Activated T-helper 2 cell treated with anti-CD3 and anti-CD28 coated beads, Interferon-gamma antibody, Interleukin-2, Interleukin-4, amounts not matched to agents 10 μg/mL and 5 μg/mL and 100 μg/mL, durations not matched to agents 14 hours and 24 hours and 36 hours (primary cell): Measurements from ENCODE around the gene YDJC. TPM values are rescaled to one million over a fixed set of nuclear protein-coding genes. Genes with fewer than 3 reads are reported as not detected.
"Not testable (repeated sequence)": the region's sequence is repeated elsewhere in the genome, so short reads cannot be mapped to it uniquely, and the experiment has no call there.

ENCODE experiments used
- DNase-seq: peaks from one replicate; pipeline ENCODE4 v3.0.0; 2021; ENCODE audit warnings: low spot score
- H3K27ac Mint-ChIP-seq: one replicate; pipeline ENCODE4 v1.8.0; 2021; ENCODE audit warnings: mixed read lengths
- H3K27me3 Mint-ChIP-seq: one replicate; pipeline ENCODE4 v1.8.0; 2021; ENCODE audit warnings: low read depth, mixed read lengths
- H3K36me3 Mint-ChIP-seq: one replicate; pipeline ENCODE4 v1.8.0; 2021; ENCODE audit warnings: low read depth, mixed read lengths
- H3K4me1 Mint-ChIP-seq: one replicate; pipeline ENCODE4 v1.8.0; 2021; ENCODE audit warnings: low read depth, mixed read lengths
- H3K4me3 Mint-ChIP-seq: one replicate; pipeline ENCODE4 v1.8.0; 2021; ENCODE audit warnings: low read depth, mild to moderate bottlenecking, moderate library complexity, mixed read lengths
- H3K9me3 Mint-ChIP-seq: one replicate; pipeline ENCODE4 v1.8.0; 2021; ENCODE audit warnings: mixed read lengths
- intact Hi-C: fragments of 100-400 bp; cut with micrococcal nuclease; formaldehyde crosslinking; loops from one replicate; pipeline ENCODE4 v1.15.1; 2023
- total RNA-seq: library from RNA; stranded (reverse); gene quantifications from 2 replicates; pipeline ENCODE4 v1.2.3, GENCODE V29; 2022

YDJC gene
- total RNA-seq, 1 donor from 2014 or later: 44.3 TPM

GRCh38 chr22:21645513-21645912 lies 15.7 kb upstream of the YDJC start:
- DNase-seq, intact Hi-C loops, H3K27ac Mint-ChIP-seq, H3K4me3 Mint-ChIP-seq, H3K27me3 Mint-ChIP-seq, H3K9me3 Mint-ChIP-seq: not testable (repeated sequence)
- Mint-ChIP-seq H3K4me1 (peaks cover 29% of the 10 kb centered on the region), H3K36me3 (peaks cover 42% of the 10 kb centered on the region)

GRCh38 chr22:21643533-21644357 lies 13.9 kb upstream of the YDJC start:
- H3K36me3 Mint-ChIP-seq: peaks cover 30% of the 10 kb centered on the region
- intact Hi-C loops: loop anchor here (2.0 kb wide), 1 partner anchor 73 kb away; no protein-coding TSS in a partner anchor
- no peak for DNase-seq
- peaks cover 1% of the 10 kb centered on the region for H3K27me3 Mint-ChIP-seq
- peaks cover 24% of the 10 kb centered on the region for H3K4me1 Mint-ChIP-seq
- H3K9me3 Mint-ChIP-seq: no peaks in the 10 kb centered on the region
- peak overlapping the region; percentile 85 for H3K4me3 Mint-ChIP-seq
- H3K27ac Mint-ChIP-seq: peak overlapping the region; percentile 68

- intact Hi-C loops: loop anchor here (1.0 to 2.0 kb wide), 4 partner anchors 9 to 72 kb away; partner anchors contain the start of gene YDJC
These were observed 13.0 kb upstream of the YDJC start for GRCh38 chr22:21642584-21643448.

GRCh38 chr22:21641789-21642583 lies 12.2 kb upstream of the YDJC start, which contains the start of gene SDF2L1:
Gene SDF2L1, plus strand, starts transcription at chr22:21642302. Its CDS starts 35 bp downstream, at chr22:21642337.
- DNase-seq: peak; percentile 98
- no peaks in the 10 kb centered on the region for H3K9me3 Mint-ChIP-seq
- peaks cover 1% of the 10 kb centered on the region for H3K27me3 Mint-ChIP-seq
- peaks cover 24% of the 10 kb centered on the region for H3K4me1 Mint-ChIP-seq
- peaks cover 28% of the 10 kb centered on the region for H3K36me3 Mint-ChIP-seq
- intact Hi-C loops: loop anchor here (1.0 to 2.0 kb wide), 4 partner anchors 10 to 71 kb away; partner anchors contain the start of gene YDJC
- H3K27ac Mint-ChIP-seq: peak within 1 kb of the TSS; percentile 90
- peak within 1 kb of the TSS; percentile 85 for H3K4me3 Mint-ChIP-seq

More at GRCh38 chr22:21642584-21643448, 13.0 kb upstream of the YDJC start:
- Mint-ChIP-seq H3K36me3 (peaks cover 28% of the 10 kb centered on the region), H3K27me3 (peaks cover 1% of the 10 kb centered on the region), H3K27ac (peak overlapping the region; percentile 90), H3K9me3 (no peaks in the 10 kb centered on the region), H3K4me1 (peaks cover 24% of the 10 kb centered on the region), H3K4me3 (peak overlapping the region; percentile 85)
- DNase-seq: peak; percentile 48

GRCh38 chr22:21641417-21641788 lies 11.6 kb upstream of the YDJC start:
- peak overlapping the region; percentile 85 for H3K4me3 Mint-ChIP-seq
- peaks cover 23% of the 10 kb centered on the region for H3K36me3 Mint-ChIP-seq
- peaks cover 20% of the 10 kb centered on the region for H3K4me1 Mint-ChIP-seq
- H3K27me3 Mint-ChIP-seq: peaks cover 1% of the 10 kb centered on the region
- H3K9me3 Mint-ChIP-seq: no peaks in the 10 kb centered on the region
- intact Hi-C loops: no loop called here
- no peak for DNase-seq
- H3K27ac Mint-ChIP-seq: peak overlapping the region; percentile 90

- Mint-ChIP-seq H3K4me3 (peak overlapping the region; percentile 85), H3K27ac (peak overlapping the region; percentile 11), H3K4me1 (peaks cover 19% of the 10 kb centered on the region), H3K27me3 (peaks cover 1% of the 10 kb centered on the region), H3K36me3 (peaks cover 18% of the 10 kb centered on the region), H3K9me3 (no peaks in the 10 kb centered on the region)
- DNase-seq: no peak
- intact Hi-C loops: no loop called here
These were observed 11.0 kb upstream of the YDJC start for GRCh38 chr22:21640810-21641209.

- Mint-ChIP-seq H3K4me3 (no peak overlapping the region), H3K9me3 (no peaks in the 10 kb centered on the region), H3K27me3 (peaks cover 1% of the 10 kb centered on the region), H3K27ac (no peak overlapping the region), H3K36me3 (peaks cover 13% of the 10 kb centered on the region), H3K4me1 (peaks cover 19% of the 10 kb centered on the region)
- intact Hi-C loops: no loop called here
- DNase-seq: no peak
These were observed 9.5 kb upstream of the YDJC start for GRCh38 chr22:21639359-21639758.

- H3K27me3 Mint-ChIP-seq, H3K36me3 Mint-ChIP-seq, intact Hi-C loops, H3K27ac Mint-ChIP-seq, H3K4me3 Mint-ChIP-seq, DNase-seq, H3K9me3 Mint-ChIP-seq: not testable (repeated sequence)
- peaks cover 12% of the 10 kb centered on the region for H3K4me1 Mint-ChIP-seq
These were observed 7.6 kb upstream of the YDJC start for GRCh38 chr22:21637450-21637849.

- Mint-ChIP-seq H3K9me3 (no peaks in the 10 kb centered on the region), H3K36me3 (no peaks in the 10 kb centered on the region), H3K4me3 (no peak overlapping the region), H3K27ac (no peak overlapping the region), H3K4me1 (peaks cover 11% of the 10 kb centered on the region), H3K27me3 (peaks cover 1% of the 10 kb centered on the region)
- intact Hi-C loops: no loop called here
- no peak for DNase-seq
These were observed 6.9 kb upstream of the YDJC start for GRCh38 chr22:21636629-21637218.

- H3K9me3 Mint-ChIP-seq: no peaks in the 10 kb centered on the region
- no peak overlapping the region for H3K27ac Mint-ChIP-seq
- no peak overlapping the region for H3K4me3 Mint-ChIP-seq
- intact Hi-C loops: no loop called here
- no peak for DNase-seq
- H3K4me1 Mint-ChIP-seq: peaks cover 12% of the 10 kb centered on the region
- H3K36me3 Mint-ChIP-seq: no peaks in the 10 kb centered on the region
- no peaks in the 10 kb centered on the region for H3K27me3 Mint-ChIP-seq
These were observed 6.1 kb upstream of the YDJC start for GRCh38 chr22:21635771-21636510.

GRCh38 chr22:21634844-21635243 lies 5.0 kb upstream of the YDJC start:
- peaks cover 14% of the 10 kb centered on the region for H3K4me1 Mint-ChIP-seq
- no peaks in the 10 kb centered on the region for H3K36me3 Mint-ChIP-seq
- DNase-seq: no peak
- H3K27ac Mint-ChIP-seq: no peak overlapping the region
- H3K4me3 Mint-ChIP-seq: no peak overlapping the region
- intact Hi-C loops: no loop called here
- H3K27me3 Mint-ChIP-seq: no peaks in the 10 kb centered on the region
- H3K9me3 Mint-ChIP-seq: no peaks in the 10 kb centered on the region
